Liver (tissue), 9 donors: ENCODE results near the gene RAVER2. TPM values are rescaled to one million over a fixed set of nuclear protein-coding genes. Genes with fewer than 3 reads are reported as not detected.

ENCODE experiments used
- DNase-seq: peaks from one replicate; pipeline ENCODE4 v3.0.0-alpha.2; 2017; ENCODE audit warnings: low spot score
- H3K27ac ChIP-seq, 2 donors: one replicate each; pipeline ENCODE4 v1.7.0; 2013; ENCODE audit warnings: inconsistent platforms in 2 of 2, low read length in 2 of 2, control low read depth in 1 of 2, low read depth in 1 of 2, mild to moderate bottlenecking in 1 of 2
- H3K27me3 ChIP-seq, 4 donors: one replicate each; pipeline versions ENCODE4 v1.6.1 to v1.7.0; 2013; ENCODE audit warnings: low read length in 3 of 4, inconsistent platforms in 1 of 4, mild to moderate bottlenecking in 1 of 4, moderate library complexity in 1 of 4; ENCODE audit not compliant: control insufficient read depth in 4 of 4, insufficient read depth in 4 of 4
- H3K36me3 ChIP-seq, 4 donors: one replicate each; pipeline versions ENCODE4 v1.6.1 to v1.7.0; 2013; ENCODE audit warnings: low read length in 3 of 4, mild to moderate bottlenecking in 3 of 4, low read depth in 1 of 4, moderate library complexity in 1 of 4; ENCODE audit not compliant: control insufficient read depth in 4 of 4, insufficient read depth in 3 of 4
- H3K4me1 ChIP-seq, 4 donors: one replicate each; pipeline versions ENCODE4 v1.6.1 to v1.7.0; 2013; ENCODE audit warnings: low read length in 3 of 4, mild to moderate bottlenecking in 3 of 4, moderate library complexity in 1 of 4; ENCODE audit not compliant: control insufficient read depth in 4 of 4, insufficient read depth in 4 of 4
- H3K4me3 ChIP-seq, 3 donors: one replicate each; pipeline versions ENCODE4 v1.6.1 to v1.7.0; 2013; ENCODE audit warnings: low read length in 3 of 3, control low read depth in 1 of 3, low read depth in 1 of 3, mild to moderate bottlenecking in 1 of 3
- H3K9ac ChIP-seq, 2 donors: one replicate each; pipeline ENCODE4 v1.7.0; 2013; ENCODE audit warnings: low read length in 2 of 2, mild to moderate bottlenecking in 2 of 2, moderate library complexity in 2 of 2, control low read depth in 1 of 2, low read depth in 1 of 2
- H3K9me3 ChIP-seq, 4 donors: one replicate each; pipeline versions ENCODE4 v1.6.1 to v1.7.0; 2013; ENCODE audit warnings: low read length in 3 of 4; ENCODE audit not compliant: control insufficient read depth in 4 of 4
- EGR1 ChIP-seq, 2 donors: IDR thresholded peaks; 2 replicates each; pipeline ENCODE4 v1.6.1; 2016 to 2018; ENCODE audit warnings: antibody characterized with exemption in 2 of 2, low read depth in 2 of 2
- FOXA1 ChIP-seq: IDR thresholded peaks from 2 replicates; pipeline ENCODE4 v1.6.1; 2016; ENCODE audit warnings: antibody characterized with exemption
- FOXA2 ChIP-seq: IDR thresholded peaks from 2 replicates; pipeline ENCODE4 v1.6.1; 2016; ENCODE audit warnings: antibody characterized with exemption
- GABPA ChIP-seq, 2 donors: IDR thresholded peaks in 1 of 2; conservative IDR thresholded peaks in 1 of 2; 2 replicates each; pipeline ENCODE4 v1.6.1; 2016; ENCODE audit warnings: antibody characterized with exemption in 2 of 2, mild to moderate bottlenecking in 1 of 2, moderate library complexity in 1 of 2
- HNF4A ChIP-seq, 2 donors: conservative IDR thresholded peaks; 2 replicates each; pipeline ENCODE4 v1.6.1; 2016; ENCODE audit warnings: antibody characterized with exemption in 2 of 2, mild to moderate bottlenecking in 2 of 2
- HNF4G ChIP-seq: IDR thresholded peaks from 2 replicates; pipeline ENCODE4 v1.6.1; 2016; ENCODE audit warnings: antibody characterized with exemption
- JUND ChIP-seq, 2 donors: IDR thresholded peaks; 2 replicates each; pipeline ENCODE4 v1.6.1; 2016; ENCODE audit warnings: antibody characterized with exemption in 2 of 2
- NR2F2 ChIP-seq: IDR thresholded peaks from 2 replicates; pipeline ENCODE4 v1.6.1; 2016; ENCODE audit warnings: antibody characterized with exemption
- RAD21 ChIP-seq, 2 donors: IDR thresholded peaks; 2 replicates each; pipeline ENCODE4 v1.6.1; 2016; ENCODE audit warnings: antibody characterized with exemption in 2 of 2, mild to moderate bottlenecking in 2 of 2
- RXRA ChIP-seq, 2 donors: IDR thresholded peaks; 2 replicates each; pipeline ENCODE4 v1.6.1; 2017 to 2018; ENCODE audit warnings: antibody characterized with exemption in 2 of 2, mild to moderate bottlenecking in 1 of 2
- SP1 ChIP-seq: IDR thresholded peaks from 2 replicates; pipeline ENCODE4 v1.6.1; 2018; ENCODE audit warnings: antibody characterized with exemption, mild to moderate bottlenecking
- TAF1 ChIP-seq: conservative IDR thresholded peaks from 2 replicates; pipeline ENCODE4 v1.6.1; 2016; ENCODE audit warnings: antibody characterized with exemption, mild to moderate bottlenecking
- YY1 ChIP-seq: IDR thresholded peaks from 2 replicates; pipeline ENCODE4 v1.6.1; 2016; ENCODE audit warnings: antibody characterized with exemption, mild to moderate bottlenecking
- WGBS: extraction: QIAGEN DNeasy Blood & Tissue Kit; methylation state at CpG from one replicate; pipeline ENCODE4 v1.1.7; 2013; 5-methylcytosine and 5-hydroxymethylcytosine counted together
- polyA plus RNA-seq, 2 donors: library from polyadenylated mRNA; stranded (reverse) in 1 of 2; unstranded in 1 of 2; fragments of 200-250 nt in 1 of 2; fragments of >200 nt in 1 of 2; fragmentation: Nextera tagmentation in 1 of 2; extraction: Ambion mirVana in 1 of 2; gene quantifications; one replicate each; pipeline versions ENCODE4 v1.2.1 to v1.2.3, GENCODE V29; 2013 to 2015
- total RNA-seq, 2 donors: library from RNA; depleted of rRNA; stranded (reverse); fragments of >200 nt; gene quantifications; one replicate each; pipeline ENCODE4 v1.2.3, GENCODE V29; 2014
- TF ChIP-seq, protein P1 (sequence below): fragments of 150-350 bp; IDR thresholded peaks from 2 replicates; pipeline ENCODE4 v1.5.1; 2017; ENCODE audit warnings: improper control_type of control experiment, low read depth, low read length; ENCODE audit not compliant: missing input control
- TF ChIP-seq, protein P2 (sequence below): IDR thresholded peaks from 2 replicates; pipeline ENCODE4 v1.6.1; 2016; ENCODE audit warnings: antibody characterized with exemption, mild to moderate bottlenecking
- TF ChIP-seq, protein P3 (sequence below): IDR thresholded peaks from 2 replicates; pipeline ENCODE4 v1.6.1; 2016; ENCODE audit warnings: antibody characterized with exemption
- TF ChIP-seq, protein P4 (sequence below): IDR thresholded peaks from 2 replicates; pipeline ENCODE4 v1.6.1; 2016; ENCODE audit warnings: antibody characterized with exemption
- TF ChIP-seq, protein P5 (sequence below): IDR thresholded peaks from 2 replicates; pipeline ENCODE4 v1.6.1; 2016; ENCODE audit warnings: antibody characterized with exemption
- donor health status: healthy.
- donor health status: healthy.
- donor health status: healthy.
- donor health status: healthy.
- donor health status: healthy.

The RAVER2 gene
- total and polyA plus RNA-seq, 4 donors: 0.40 to 6.7 (median 0.96) TPM

DNA sequence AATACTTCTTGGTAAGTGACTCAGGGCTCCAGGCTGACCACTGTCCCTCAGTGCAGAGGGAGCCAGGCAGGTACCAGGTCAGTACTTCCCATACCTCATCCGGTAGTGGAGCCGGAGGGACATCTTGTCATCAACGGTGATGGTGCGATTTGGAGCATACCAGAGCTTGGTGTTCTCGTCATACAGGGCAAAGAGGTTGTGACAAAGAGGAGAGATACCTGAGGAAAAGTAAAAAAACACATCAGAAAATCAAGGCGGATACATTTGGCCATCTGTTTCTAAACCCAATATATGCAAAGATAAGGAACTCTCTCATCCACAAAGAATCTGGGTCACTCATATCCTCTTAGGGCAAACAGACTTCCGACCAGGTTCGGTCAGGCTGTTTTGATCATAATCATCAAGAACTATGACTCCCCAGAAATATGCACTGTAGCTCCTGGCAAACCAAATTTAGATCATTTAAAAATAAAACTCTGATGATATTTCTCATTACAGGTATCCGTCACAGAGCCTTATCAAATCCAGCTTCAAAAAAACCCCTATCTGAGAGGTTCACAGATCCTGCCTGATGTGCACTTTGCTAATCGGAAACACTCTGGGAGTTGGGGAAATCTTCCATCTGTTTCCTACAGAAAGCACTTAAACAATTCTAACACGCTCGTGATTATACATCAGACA is 134.2 kb downstream of the RAVER2 start:
- H3K4me1 ChIP-seq: no peaks in the 10 kb centered on the region
- no peak overlapping the region for H3K4me3 ChIP-seq
- peaks cover 0 to 44% (median 35%) of the 10 kb centered on the region in 4 donors for H3K36me3 ChIP-seq
- no peak for DNase-seq
- no peaks in the 10 kb centered on the region for H3K9me3 ChIP-seq
- no peak overlapping the region for H3K9ac ChIP-seq
- no peaks in the 10 kb centered on the region for H3K27me3 ChIP-seq
- no peak overlapping the region for H3K27ac ChIP-seq
- TF ChIP-seq, protein P1, sequence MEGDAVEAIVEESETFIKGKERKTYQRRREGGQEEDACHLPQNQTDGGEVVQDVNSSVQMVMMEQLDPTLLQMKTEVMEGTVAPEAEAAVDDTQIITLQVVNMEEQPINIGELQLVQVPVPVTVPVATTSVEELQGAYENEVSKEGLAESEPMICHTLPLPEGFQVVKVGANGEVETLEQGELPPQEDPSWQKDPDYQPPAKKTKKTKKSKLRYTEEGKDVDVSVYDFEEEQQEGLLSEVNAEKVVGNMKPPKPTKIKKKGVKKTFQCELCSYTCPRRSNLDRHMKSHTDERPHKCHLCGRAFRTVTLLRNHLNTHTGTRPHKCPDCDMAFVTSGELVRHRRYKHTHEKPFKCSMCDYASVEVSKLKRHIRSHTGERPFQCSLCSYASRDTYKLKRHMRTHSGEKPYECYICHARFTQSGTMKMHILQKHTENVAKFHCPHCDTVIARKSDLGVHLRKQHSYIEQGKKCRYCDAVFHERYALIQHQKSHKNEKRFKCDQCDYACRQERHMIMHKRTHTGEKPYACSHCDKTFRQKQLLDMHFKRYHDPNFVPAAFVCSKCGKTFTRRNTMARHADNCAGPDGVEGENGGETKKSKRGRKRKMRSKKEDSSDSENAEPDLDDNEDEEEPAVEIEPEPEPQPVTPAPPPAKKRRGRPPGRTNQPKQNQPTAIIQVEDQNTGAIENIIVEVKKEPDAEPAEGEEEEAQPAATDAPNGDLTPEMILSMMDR: no peak
- TF ChIP-seq, protein P2, sequence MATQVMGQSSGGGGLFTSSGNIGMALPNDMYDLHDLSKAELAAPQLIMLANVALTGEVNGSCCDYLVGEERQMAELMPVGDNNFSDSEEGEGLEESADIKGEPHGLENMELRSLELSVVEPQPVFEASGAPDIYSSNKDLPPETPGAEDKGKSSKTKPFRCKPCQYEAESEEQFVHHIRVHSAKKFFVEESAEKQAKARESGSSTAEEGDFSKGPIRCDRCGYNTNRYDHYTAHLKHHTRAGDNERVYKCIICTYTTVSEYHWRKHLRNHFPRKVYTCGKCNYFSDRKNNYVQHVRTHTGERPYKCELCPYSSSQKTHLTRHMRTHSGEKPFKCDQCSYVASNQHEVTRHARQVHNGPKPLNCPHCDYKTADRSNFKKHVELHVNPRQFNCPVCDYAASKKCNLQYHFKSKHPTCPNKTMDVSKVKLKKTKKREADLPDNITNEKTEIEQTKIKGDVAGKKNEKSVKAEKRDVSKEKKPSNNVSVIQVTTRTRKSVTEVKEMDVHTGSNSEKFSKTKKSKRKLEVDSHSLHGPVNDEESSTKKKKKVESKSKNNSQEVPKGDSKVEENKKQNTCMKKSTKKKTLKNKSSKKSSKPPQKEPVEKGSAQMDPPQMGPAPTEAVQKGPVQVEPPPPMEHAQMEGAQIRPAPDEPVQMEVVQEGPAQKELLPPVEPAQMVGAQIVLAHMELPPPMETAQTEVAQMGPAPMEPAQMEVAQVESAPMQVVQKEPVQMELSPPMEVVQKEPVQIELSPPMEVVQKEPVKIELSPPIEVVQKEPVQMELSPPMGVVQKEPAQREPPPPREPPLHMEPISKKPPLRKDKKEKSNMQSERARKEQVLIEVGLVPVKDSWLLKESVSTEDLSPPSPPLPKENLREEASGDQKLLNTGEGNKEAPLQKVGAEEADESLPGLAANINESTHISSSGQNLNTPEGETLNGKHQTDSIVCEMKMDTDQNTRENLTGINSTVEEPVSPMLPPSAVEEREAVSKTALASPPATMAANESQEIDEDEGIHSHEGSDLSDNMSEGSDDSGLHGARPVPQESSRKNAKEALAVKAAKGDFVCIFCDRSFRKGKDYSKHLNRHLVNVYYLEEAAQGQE: no peak
- TF ChIP-seq FOXA1 (no peak), RXRA (IDR thresholded peaks at IDR 0.05) (no peak), FOXA2 (no peak), NR2F2 (no peak), GABPA (IDR thresholded peaks at IDR 0.05 in 1 of 2, conservative IDR thresholded peaks at IDR 0.05 in 1 of 2) (no peak), YY1 (no peak), TAF1 (no peak), HNF4G (no peak), HNF4A (conservative IDR thresholded peaks at IDR 0.05) (no peak), RAD21 (IDR thresholded peaks at IDR 0.05) (no peak), JUND (IDR thresholded peaks at IDR 0.05) (no peak), EGR1 (IDR thresholded peaks at IDR 0.05; ENCODE audit: low read depth in 2 of 2) (no peak), SP1 (no peak)
- TF ChIP-seq, protein P3, sequence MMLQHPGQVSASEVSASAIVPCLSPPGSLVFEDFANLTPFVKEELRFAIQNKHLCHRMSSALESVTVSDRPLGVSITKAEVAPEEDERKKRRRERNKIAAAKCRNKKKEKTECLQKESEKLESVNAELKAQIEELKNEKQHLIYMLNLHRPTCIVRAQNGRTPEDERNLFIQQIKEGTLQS: no peak
- TF ChIP-seq, protein P4, sequence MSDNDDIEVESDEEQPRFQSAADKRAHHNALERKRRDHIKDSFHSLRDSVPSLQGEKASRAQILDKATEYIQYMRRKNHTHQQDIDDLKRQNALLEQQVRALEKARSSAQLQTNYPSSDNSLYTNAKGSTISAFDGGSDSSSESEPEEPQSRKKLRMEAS: no peak
- TF ChIP-seq, protein P5, sequence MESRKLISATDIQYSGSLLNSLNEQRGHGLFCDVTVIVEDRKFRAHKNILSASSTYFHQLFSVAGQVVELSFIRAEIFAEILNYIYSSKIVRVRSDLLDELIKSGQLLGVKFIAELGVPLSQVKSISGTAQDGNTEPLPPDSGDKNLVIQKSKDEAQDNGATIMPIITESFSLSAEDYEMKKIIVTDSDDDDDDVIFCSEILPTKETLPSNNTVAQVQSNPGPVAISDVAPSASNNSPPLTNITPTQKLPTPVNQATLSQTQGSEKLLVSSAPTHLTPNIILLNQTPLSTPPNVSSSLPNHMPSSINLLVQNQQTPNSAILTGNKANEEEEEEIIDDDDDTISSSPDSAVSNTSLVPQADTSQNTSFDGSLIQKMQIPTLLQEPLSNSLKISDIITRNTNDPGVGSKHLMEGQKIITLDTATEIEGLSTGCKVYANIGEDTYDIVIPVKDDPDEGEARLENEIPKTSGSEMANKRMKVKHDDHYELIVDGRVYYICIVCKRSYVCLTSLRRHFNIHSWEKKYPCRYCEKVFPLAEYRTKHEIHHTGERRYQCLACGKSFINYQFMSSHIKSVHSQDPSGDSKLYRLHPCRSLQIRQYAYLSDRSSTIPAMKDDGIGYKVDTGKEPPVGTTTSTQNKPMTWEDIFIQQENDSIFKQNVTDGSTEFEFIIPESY: no peak
- 92% methylated on average over 12 of the region's 12 CpGs for WGBS
